H1 (cell line): ENCODE measurements around the gene BCAS1. TPM values are rescaled to one million over a fixed set of nuclear protein-coding genes. Genes with fewer than 3 reads are reported as not detected.

Experiments
- CTCF ChIA-PET: fragments of 300-600 bp; sonication (Branson Sonifier 250); formaldehyde crosslinking; loops from one replicate; lab custom pipeline; 2021; ENCODE audit not compliant: partially characterized antibody; lab: Charles Lee
- POLR2A ChIA-PET: fragments of 300-600 bp; sonication (Branson Sonifier 250); formaldehyde crosslinking; loops from one replicate; lab custom pipeline; 2021; ENCODE audit warnings: inconsistent platforms; ENCODE audit not compliant: partially characterized antibody; lab: Charles Lee
- DNase-seq, 2 experiments: peaks; one replicate each; pipeline versions ENCODE4 v3.0.0 to v3.0.0-alpha.2; 2010 to 2022; ENCODE audit warnings: low spot score in 2 of 2, low read depth in 1 of 2, mixed read lengths in 1 of 2
- FAIRE-seq: peaks from 2 replicates; lab custom pipeline; 2011; peaks lifted over from hg19 to GRCh38; lab: Jason Lieb, UNC
- H2AFZ ChIP-seq: 2 replicates; pipeline ENCODE4 v1.8.1; 2012; ENCODE audit warnings: low read length, inconsistent platforms
- H2AK5ac ChIP-seq: 2 replicates; pipeline ENCODE4 v1.6.1; 2013; ENCODE audit warnings: low read depth, low read length
- H2BK120ac ChIP-seq: replicated peaks from 2 replicates; pipeline ENCODE3; 2013; ENCODE audit warnings: low read depth, low read length, inconsistent platforms
- H2BK12ac ChIP-seq: 2 replicates; pipeline ENCODE4 v1.6.1; 2013; ENCODE audit warnings: low read depth, low read length
- H2BK15ac ChIP-seq: 2 replicates; pipeline ENCODE4 v1.6.1; 2013; ENCODE audit warnings: low read length
- H2BK20ac ChIP-seq: 2 replicates; pipeline ENCODE4 v1.6.1; 2013; ENCODE audit warnings: low read length
- H2BK5ac ChIP-seq: 2 replicates; pipeline ENCODE4 v1.6.1; 2013; ENCODE audit warnings: low read depth, low read length
- H3K14ac ChIP-seq: 2 replicates; pipeline ENCODE4 v1.6.1; 2013; ENCODE audit warnings: inconsistent platforms; ENCODE audit not compliant: insufficient read length
- H3K18ac ChIP-seq: 2 replicates; pipeline ENCODE4 v1.6.1; 2013; ENCODE audit warnings: low read length; ENCODE audit errors: extremely low read depth
- H3K23ac ChIP-seq: 2 replicates; pipeline ENCODE4 v1.6.1; 2013; ENCODE audit warnings: inconsistent platforms; ENCODE audit not compliant: insufficient read length
- H3K23me2 ChIP-seq: 2 replicates; pipeline ENCODE4 v1.6.1; 2013; ENCODE audit warnings: low read depth, low read length
- H3K27ac ChIP-seq: 2 replicates; pipeline ENCODE4 v1.6.1; 2011; ENCODE audit warnings: low read depth, low read length, inconsistent platforms
- H3K27me3 ChIP-seq, 4 experiments: replicated peaks in 1 of 4; 1 replicate in 1 of 4; 2 replicates in 3 of 4; pipeline versions ENCODE4 v1.6.1 to v1.8.1; 2011 to 2013; ENCODE audit warnings: low read length in 3 of 4, mild to moderate bottlenecking in 3 of 4, inconsistent platforms in 2 of 4, mixed read lengths in 2 of 4, moderate library complexity in 1 of 4; ENCODE audit not compliant: control insufficient read depth in 3 of 4, insufficient read depth in 3 of 4; ENCODE audit errors: extremely low read depth in 1 of 4
- H3K36me3 ChIP-seq, 4 experiments: 2 replicates each; pipeline versions ENCODE4 v1.6.1 to v1.8.1; 2011 to 2013; ENCODE audit warnings: mild to moderate bottlenecking in 4 of 4, low read length in 3 of 4, moderate library complexity in 2 of 4, control low read depth in 1 of 4, inconsistent platforms in 1 of 4; ENCODE audit not compliant: insufficient read depth in 4 of 4, control insufficient read depth in 2 of 4
- H3K4ac ChIP-seq: replicated peaks from 2 replicates; pipeline ENCODE3; 2013; ENCODE audit warnings: low read length, low read depth, mixed read lengths, inconsistent platforms; ENCODE audit not compliant: insufficient read length
- H3K4me1 ChIP-seq, 4 experiments: replicated peaks in 1 of 4; 1 replicate in 1 of 4; 2 replicates in 3 of 4; pipeline versions ENCODE4 v1.6.1 to v1.8.1; 2011 to 2013; ENCODE audit warnings: low read length in 3 of 4, inconsistent platforms in 2 of 4, mixed read lengths in 1 of 4; ENCODE audit not compliant: insufficient read depth in 4 of 4, control insufficient read depth in 3 of 4
- H3K4me2 ChIP-seq, 2 experiments: 2 replicates each; pipeline versions ENCODE4 v1.6.1 to v1.8.1; 2011 to 2013; ENCODE audit warnings: low read depth in 2 of 2, low read length in 2 of 2, control low read depth in 1 of 2, inconsistent platforms in 1 of 2, mild to moderate bottlenecking in 1 of 2; ENCODE audit not compliant: insufficient read depth in 1 of 2
- H3K4me3 ChIP-seq, 4 experiments: fragments of 200-600, 300-600 bp in 1 of 4; sonication (generic), shearing (Covaris generic), sonication (Bioruptor Twin) in 1 of 4; 2 replicates each; pipeline versions ENCODE4 v1.5.1 to v1.8.1; 2011 to 2016; ENCODE audit warnings: low read length in 4 of 4, low read depth in 3 of 4, control low read depth in 2 of 4, inconsistent platforms in 2 of 4, mild to moderate bottlenecking in 2 of 4, mixed read lengths in 1 of 4, moderate library complexity in 1 of 4; ENCODE audit not compliant: insufficient read depth in 2 of 4; ENCODE audit errors: extremely low read depth in 1 of 4
- H3K56ac ChIP-seq: replicated peaks from 2 replicates; pipeline ENCODE3; 2013; ENCODE audit warnings: low read depth, mild to moderate bottlenecking, mixed read lengths, low read length, inconsistent platforms; ENCODE audit not compliant: insufficient read length
- H3K79me1 ChIP-seq: 2 replicates; pipeline ENCODE4 v1.6.1; 2013; ENCODE audit warnings: low read depth, low read length, control low read depth
- H3K79me2 ChIP-seq, 2 experiments: 2 replicates each; pipeline versions ENCODE4 v1.6.1 to v1.8.1; 2012 to 2013; ENCODE audit warnings: low read length in 2 of 2, mild to moderate bottlenecking in 2 of 2, inconsistent platforms in 1 of 2; ENCODE audit not compliant: insufficient read depth in 2 of 2, control insufficient read depth in 1 of 2
- H3K9ac ChIP-seq, 4 experiments: replicated peaks in 1 of 4; 1 replicate in 1 of 4; 2 replicates in 3 of 4; pipeline versions ENCODE4 v1.6.1 to v1.8.1; 2011 to 2013; ENCODE audit warnings: low read depth in 3 of 4, low read length in 3 of 4, control low read depth in 2 of 4, mild to moderate bottlenecking in 2 of 4, moderate library complexity in 2 of 4, inconsistent platforms in 1 of 4; ENCODE audit errors: extremely low read depth in 1 of 4
- H3K9me3 ChIP-seq, 2 experiments: 2 replicates each; pipeline versions ENCODE4 v1.6.1 to v1.8.1; 2012 to 2013; ENCODE audit warnings: mild to moderate bottlenecking in 2 of 2, moderate library complexity in 2 of 2, control low read depth in 1 of 2, inconsistent platforms in 1 of 2, low read depth in 1 of 2, low read length in 1 of 2, mixed read lengths in 1 of 2; ENCODE audit not compliant: insufficient read depth in 2 of 2
- H4K20me1 ChIP-seq, 2 experiments: replicated peaks in 1 of 2; 2 replicates each; pipeline versions ENCODE3 to v1.8.1; 2011 to 2013; ENCODE audit warnings: inconsistent platforms in 2 of 2, low read length in 2 of 2, mild to moderate bottlenecking in 1 of 2; ENCODE audit not compliant: insufficient read depth in 2 of 2, control insufficient read depth in 1 of 2
- H4K5ac ChIP-seq: 2 replicates; pipeline ENCODE4 v1.6.1; 2013; ENCODE audit warnings: low read length, low read depth, mixed read lengths, inconsistent platforms; ENCODE audit not compliant: insufficient read length
- H4K8ac ChIP-seq: 2 replicates; pipeline ENCODE4 v1.8.0; 2013; ENCODE audit warnings: mild to moderate bottlenecking, moderate library complexity, low read length, inconsistent platforms; ENCODE audit not compliant: insufficient read depth; ENCODE audit errors: extremely low read depth
- H4K91ac ChIP-seq: replicated peaks from 2 replicates; pipeline ENCODE3; 2013; ENCODE audit warnings: low read length, mixed read lengths, inconsistent platforms; ENCODE audit not compliant: insufficient read length
- POLR2AphosphoS5 ChIP-seq: IDR thresholded peaks from 2 replicates; pipeline ENCODE4 v1.6.1; 2011; ENCODE audit warnings: low read depth, low read length
- WGBS, 2 experiments: shearing (Covaris generic) in 1 of 2; methylation state at CpG; one replicate each; pipeline versions ENCODE4 v1.1.6 to v1.1.7; 2013 to 2015; ENCODE audit warnings: low lambda C conversion rate in 2 of 2, mixed read lengths in 2 of 2, inconsistent platforms in 1 of 2, low coverage in 1 of 2, missing lambda C conversion rate in 1 of 2; ENCODE audit not compliant: insufficient replicate concordance in 2 of 2, insufficient coverage in 1 of 2, insufficient read length in 1 of 2; ENCODE audit errors: extremely low coverage in 1 of 2, missing lambda C conversion rate in 1 of 2; 5-methylcytosine and 5-hydroxymethylcytosine counted together
- polyA plus RNA-seq, 7 experiments: library from polyadenylated mRNA; depleted of rRNA in 3 of 7; stranded (reverse) in 5 of 7; unstranded in 2 of 7; fragments of >200 nt in 5 of 7; fragments of 200-250 nt in 2 of 7; gene quantifications; 1 replicate in 5 of 7; 2 replicates in 1 of 7; 4 replicates in 1 of 7; pipeline versions ENCODE4 v1.2.1 to v1.2.3, GENCODE V29; 2011 to 2013; ENCODE audit warnings: missing spikeins in 2 of 7, mixed read lengths in 2 of 7
- total RNA-seq: library from RNA; stranded (reverse); fragmentation: NEBNext Ultra II Directional; extraction: Animal tissue kit (Norgen Biotek cat#: 25700); gene quantifications from 2 replicates; pipeline ENCODE4 v1.2.1, GENCODE V29; 2021
- TF ChIP-seq, protein P1 (sequence below): IDR thresholded peaks from 2 replicates; pipeline ENCODE4 v1.6.1; 2011; ENCODE audit warnings: low read length, improper control_type of control experiment

The BCAS1 gene
- total and polyA plus RNA-seq, 2 of the 8 experiments (the other 6 are each of a cell fraction or from before 2014, with no cell fraction given) = 0.06 to 0.19 TPM

- Histone ChIP-seq H2BK5ac (no peak overlapping the region), H3K14ac (no peak overlapping the region), H3K36me3 (no peaks in the 10 kb centered on the region), H4K20me1 (no peaks in the 10 kb centered on the region), H3K4ac (no peak overlapping the region), H3K56ac (no peak overlapping the region), H2BK15ac (no peak overlapping the region), H3K4me2 (no peak overlapping the region), H2BK120ac (no peak overlapping the region), H3K9me3 (no peaks in the 10 kb centered on the region), H3K4me3 (no peak overlapping the region), H4K91ac (no peak overlapping the region), H3K18ac (no peak overlapping the region), H4K8ac (no peak overlapping the region), H3K23ac (no peak overlapping the region), H4K5ac (no peak overlapping the region), H3K4me1 (peaks cover 8 to 20% (median 18%) of the 10 kb centered on the region in 4 experiments), H3K23me2 (no peaks in the 10 kb centered on the region), H2BK12ac (no peak overlapping the region), H2AK5ac (no peak overlapping the region), H3K9ac (no peak overlapping the region), H2AFZ (no peak overlapping the region), H3K79me1 (no peaks in the 10 kb centered on the region), H3K27me3 (no peaks in the 10 kb centered on the region), H3K79me2 (no peaks in the 10 kb centered on the region), H2BK20ac (no peak overlapping the region), H3K27ac (no peak overlapping the region)
- DNase-seq (no peak), FAIRE-seq (no peak)
- CTCF ChIA-PET = interaction anchor here (0.5 to 6.0 kb wide), 7 partner anchors 9 to 346 kb away, joined by 3 to 43 read pairs (median 7); no protein-coding TSS in a partner anchor
- WGBS, 2 experiments = 75% methylated on average over 4 of the region's 4 CpGs; no CpG with 5 or more reads in 1 of the 2 experiments
- no peak for TF ChIP-seq POLR2AphosphoS5
- TF ChIP-seq, protein P1, sequence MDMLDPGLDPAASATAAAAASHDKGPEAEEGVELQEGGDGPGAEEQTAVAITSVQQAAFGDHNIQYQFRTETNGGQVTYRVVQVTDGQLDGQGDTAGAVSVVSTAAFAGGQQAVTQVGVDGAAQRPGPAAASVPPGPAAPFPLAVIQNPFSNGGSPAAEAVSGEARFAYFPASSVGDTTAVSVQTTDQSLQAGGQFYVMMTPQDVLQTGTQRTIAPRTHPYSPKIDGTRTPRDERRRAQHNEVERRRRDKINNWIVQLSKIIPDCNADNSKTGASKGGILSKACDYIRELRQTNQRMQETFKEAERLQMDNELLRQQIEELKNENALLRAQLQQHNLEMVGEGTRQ = no peak
- POLR2A ChIA-PET = interaction anchor here (4.1 kb wide), 1 partner anchor 15 kb away, joined by 20 read pairs; no protein-coding TSS in a partner anchor
Measured at GRCh38 chr20:53900380-53900999, 169.9 kb downstream of the BCAS1 start.
